IgD-negative memory B cell (primary cell): ENCODE results near the gene C17orf113. TPM values are rescaled to one million over a fixed set of nuclear protein-coding genes. Genes with fewer than 3 reads are reported as not detected.
"Not testable (repeated sequence)": the region's sequence is repeated elsewhere in the genome, so short reads cannot be mapped to it uniquely, and the experiment has no call there.

ENCODE experiments used
- H3K27ac Mint-ChIP-seq, 3 donors: one replicate each; pipeline ENCODE4 v1.8.0; 2020 to 2022; ENCODE audit warnings: mild to moderate bottlenecking in 3 of 3, mixed read lengths in 3 of 3, moderate library complexity in 1 of 3
- H3K27me3 Mint-ChIP-seq: one replicate; pipeline ENCODE4 v1.8.0; 2021; ENCODE audit warnings: mixed read lengths
- H3K36me3 Mint-ChIP-seq: one replicate; pipeline ENCODE4 v1.8.0; 2020; ENCODE audit warnings: mild to moderate bottlenecking, mixed read lengths
- H3K4me1 Mint-ChIP-seq, 3 donors: one replicate each; pipeline ENCODE4 v1.8.0; 2020 to 2022; ENCODE audit warnings: mixed read lengths in 3 of 3, mild to moderate bottlenecking in 1 of 3
- H3K4me3 Mint-ChIP-seq, 4 donors: one replicate each; pipeline ENCODE4 v1.8.0; 2020 to 2022; ENCODE audit warnings: mild to moderate bottlenecking in 4 of 4, mixed read lengths in 4 of 4, moderate library complexity in 3 of 4
- H3K9me3 Mint-ChIP-seq, 3 donors: one replicate each; pipeline ENCODE4 v1.8.0; 2020 to 2021; ENCODE audit warnings: mixed read lengths in 3 of 3, mild to moderate bottlenecking in 1 of 3
- polyA plus RNA-seq: library from polyadenylated mRNA; unstranded; fragments of 300-500 nt; fragmentation: Illumina TruSeq; gene quantifications from one replicate; pipeline ENCODE4 v1.2.3, GENCODE V29; 2021

C17orf113 gene
- polyA plus RNA-seq, 1 donor from 2014 or later, result 0.48 TPM

DNA sequence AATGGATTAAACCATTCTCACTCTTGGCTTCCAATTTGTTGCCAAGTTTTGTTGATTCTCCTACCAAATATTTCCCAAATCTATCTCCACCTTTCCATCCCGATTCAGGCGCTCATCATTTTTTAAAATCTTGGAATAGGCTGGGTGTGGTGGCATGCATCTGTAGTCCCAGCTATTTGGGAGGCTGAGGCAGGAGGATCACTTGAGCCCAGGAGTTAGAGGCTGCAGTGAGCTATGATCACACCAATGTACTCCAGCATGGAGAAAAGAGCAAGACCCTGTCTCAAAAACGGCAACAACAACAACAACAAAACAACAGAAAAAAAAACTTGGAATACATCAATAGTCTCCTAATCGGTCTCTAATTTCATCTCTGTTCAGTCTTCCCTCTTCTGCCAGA, 31.4 kb downstream of the C17orf113 start:
- Mint-ChIP-seq H3K4me3 (peak overlapping the region; percentile 6 to 99 (median 90)), H3K27ac (peak overlapping the region in 2 of 3 donors; percentile 93 to 99), H3K27me3 (no peaks in the 10 kb centered on the region), H3K4me1 (peaks cover 39 to 43% (median 40%) of the 10 kb centered on the region in 3 donors), H3K9me3 (no peaks in the 10 kb centered on the region), H3K36me3 (peaks cover 3% of the 10 kb centered on the region)

DNA sequence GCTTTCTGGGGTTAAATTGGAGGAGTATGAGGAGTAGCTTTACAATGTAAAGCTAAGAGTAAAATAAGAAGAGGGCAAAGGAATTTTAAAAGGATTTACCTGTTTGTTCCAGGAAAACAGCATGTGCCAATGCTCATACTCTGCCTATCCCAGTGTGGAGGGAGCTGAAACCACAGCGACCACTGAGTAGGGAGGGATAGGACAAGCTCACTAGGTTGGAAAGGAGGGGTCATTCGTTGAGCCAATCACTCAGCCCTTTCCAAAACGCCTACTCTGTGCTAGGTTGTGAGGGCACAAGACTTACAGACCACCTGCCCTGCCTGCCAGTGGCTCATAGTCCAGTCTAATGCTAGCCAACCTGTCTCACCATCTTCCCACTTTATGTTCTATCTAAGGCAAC, 32.1 kb downstream of the C17orf113 start:
- Mint-ChIP-seq H3K4me3 (peak overlapping the region; percentile 95 to 99 (median 99)), H3K4me1 (peaks cover 39 to 46% (median 44%) of the 10 kb centered on the region in 3 donors), H3K27me3 (no peaks in the 10 kb centered on the region), H3K9me3 (no peaks in the 10 kb centered on the region), H3K36me3 (peaks cover 3% of the 10 kb centered on the region), H3K27ac (peak overlapping the region in 2 of 3 donors; percentile 93 to 99)

GRCh38 chr17:42017866-42018200, 32.6 kb downstream of the C17orf113 start:
- Mint-ChIP-seq H3K4me1 (peaks cover 39 to 49% (median 47%) of the 10 kb centered on the region in 3 donors), H3K4me3 (peak overlapping the region; percentile 95 to 99 (median 99)), H3K27ac (peak overlapping the region; percentile 93 to 99 (median 99)), H3K9me3 (no peaks in the 10 kb centered on the region), H3K36me3 (peaks cover 3% of the 10 kb centered on the region), H3K27me3 (no peaks in the 10 kb centered on the region)

DNA sequence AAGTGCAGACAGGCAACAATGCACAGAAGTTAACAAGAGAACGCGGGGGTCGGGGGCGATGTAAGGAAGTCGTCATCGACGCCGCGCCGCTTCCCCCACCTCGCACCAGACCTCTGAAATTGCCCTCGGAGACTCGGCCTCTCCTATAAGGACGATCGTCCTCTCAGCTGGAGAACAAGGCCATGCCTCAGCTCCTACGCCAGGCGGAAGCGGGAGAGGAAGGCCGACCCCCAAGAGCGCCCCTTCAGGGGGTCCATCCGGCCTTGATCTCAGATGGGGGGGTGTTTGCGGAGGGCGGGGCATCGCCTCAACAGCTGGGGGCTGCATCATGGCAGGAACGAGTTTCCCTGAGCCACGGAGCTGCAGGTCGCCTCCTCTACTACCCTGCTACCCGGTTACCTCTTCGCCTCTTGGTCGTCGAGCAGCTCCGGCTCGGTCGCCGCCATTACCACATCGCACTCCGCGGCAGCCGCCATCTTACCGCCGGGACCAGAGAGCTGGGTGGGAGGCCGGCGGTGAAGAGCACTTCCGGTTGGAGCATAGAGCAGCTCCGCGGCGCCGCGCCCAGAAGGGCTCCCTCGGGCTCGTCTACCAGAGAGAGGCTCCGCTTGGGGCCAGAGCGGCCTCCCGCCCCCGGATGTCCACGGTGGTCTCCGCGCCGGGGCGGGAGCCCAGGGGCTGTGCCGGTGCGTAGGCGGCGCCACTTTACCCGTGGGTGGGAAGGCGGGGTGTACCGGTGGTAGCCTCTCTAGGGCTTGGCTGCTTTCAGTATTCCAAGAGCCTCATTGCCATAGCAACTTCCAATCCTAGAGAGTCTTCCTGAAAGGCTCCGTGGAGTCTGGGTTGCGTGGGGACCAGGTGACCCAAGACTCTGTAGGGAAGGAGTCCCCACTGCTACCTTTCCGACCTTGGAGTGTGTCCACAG, 33.2 kb downstream of the C17orf113 start, which contains the start of gene DNAJC7:
Gene DNAJC7, minus strand, starts transcription at position 499 of the 925 bp plus-strand sequence. Its CDS starts 23 bp downstream, at position 476.
- Mint-ChIP-seq H3K9me3 (no peaks in the 10 kb centered on the region), H3K4me3 (peak within 1 kb of the TSS; percentile 95 to 99 (median 99)), H3K36me3 (peaks cover 2% of the 10 kb centered on the region), H3K27ac (peak within 1 kb of the TSS; percentile 93 to 99 (median 99)), H3K4me1 (peaks cover 39 to 52% (median 50%) of the 10 kb centered on the region in 3 donors), H3K27me3 (no peaks in the 10 kb centered on the region)

DNA sequence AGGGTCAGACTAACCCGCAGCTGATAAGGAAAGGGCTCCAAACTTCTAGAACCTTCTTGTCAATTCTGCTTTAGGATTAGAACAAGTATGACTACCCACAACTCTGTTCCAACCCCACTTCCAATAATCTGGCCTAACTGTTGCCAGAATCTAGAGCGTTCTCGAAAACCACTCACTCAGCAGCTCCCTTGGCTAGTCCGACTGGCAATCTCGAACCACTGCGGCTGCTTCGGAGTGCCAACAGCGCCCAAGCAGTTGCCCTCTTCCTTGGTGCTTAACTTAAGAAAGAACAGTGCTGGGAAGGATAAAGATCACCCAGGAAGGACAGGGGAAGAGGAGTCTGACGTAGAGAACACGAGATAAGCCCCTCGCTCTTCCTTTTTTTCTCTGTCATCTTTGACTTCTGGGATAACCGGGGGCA, 34.0 kb downstream of the C17orf113 start:
- H3K36me3 Mint-ChIP-seq, result peaks cover 6% of the 10 kb centered on the region
- peaks cover 46 to 56% (median 52%) of the 10 kb centered on the region in 3 donors for H3K4me1 Mint-ChIP-seq
- H3K9me3 Mint-ChIP-seq, result no peaks in the 10 kb centered on the region
- H3K27me3 Mint-ChIP-seq, result no peaks in the 10 kb centered on the region
- peak overlapping the region; percentile 95 to 99 (median 99) for H3K4me3 Mint-ChIP-seq
- H3K27ac Mint-ChIP-seq, result peak overlapping the region; percentile 93 to 99 (median 99)

DNA sequence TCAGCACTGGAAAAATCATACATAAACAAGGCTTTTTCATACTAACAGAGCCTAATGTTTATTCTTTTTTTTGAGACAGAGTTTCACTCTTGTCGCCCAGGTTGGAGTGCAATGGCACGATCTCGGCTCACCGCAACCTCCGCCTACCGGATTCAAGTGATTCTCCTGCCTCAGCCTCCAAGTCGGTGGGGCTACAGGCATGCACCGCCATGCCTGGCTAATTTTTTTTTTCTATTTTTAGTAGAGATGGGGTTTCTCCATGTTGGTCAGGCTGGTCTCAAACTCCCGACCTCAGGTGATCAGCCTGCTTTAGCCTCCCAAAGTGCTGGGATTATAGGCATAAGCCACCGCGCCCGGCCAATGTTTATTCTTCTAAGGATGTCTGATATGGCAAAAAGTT, 36.7 kb downstream of the C17orf113 start:
- Mint-ChIP-seq H3K27ac (peak overlapping the region in 2 of 3 donors; percentile 3 to 53), H3K4me3 (peak overlapping the region in 2 of 4 donors; percentile 34 to 54)
- not testable (repeated sequence) for H3K27me3 Mint-ChIP-seq

GRCh38 chr17:42012363-42012762, 38.0 kb downstream of the C17orf113 start:
- H3K27me3 Mint-ChIP-seq, H3K27ac Mint-ChIP-seq, H3K36me3 Mint-ChIP-seq, H3K9me3 Mint-ChIP-seq: not testable (repeated sequence)
- H3K4me3 Mint-ChIP-seq, result peak overlapping the region in 1 of 4 donors; percentile 80
- H3K4me1 Mint-ChIP-seq, result peaks cover 35 to 47% (median 47%) of the 10 kb centered on the region in 3 donors

More for the DNA sequence above, 36.7 kb downstream of the C17orf113 start:
- not testable (repeated sequence) for H3K9me3 Mint-ChIP-seq, H3K36me3 Mint-ChIP-seq
- H3K4me1 Mint-ChIP-seq, result peaks cover 43 to 57% (median 52%) of the 10 kb centered on the region in 3 donors

GRCh38 chr17:42010898-42011516, 39.4 kb downstream of the C17orf113 start:
- H3K4me3 Mint-ChIP-seq, result peak overlapping the region in 1 of 4 donors; percentile 80
- no peaks in the 10 kb centered on the region for H3K27me3 Mint-ChIP-seq
- peaks cover 4% of the 10 kb centered on the region for H3K36me3 Mint-ChIP-seq
- no peaks in the 10 kb centered on the region for H3K9me3 Mint-ChIP-seq
- H3K27ac Mint-ChIP-seq, result peak overlapping the region in 1 of 3 donors; percentile 65
- peaks cover 30 to 44% (median 43%) of the 10 kb centered on the region in 3 donors for H3K4me1 Mint-ChIP-seq

DNA sequence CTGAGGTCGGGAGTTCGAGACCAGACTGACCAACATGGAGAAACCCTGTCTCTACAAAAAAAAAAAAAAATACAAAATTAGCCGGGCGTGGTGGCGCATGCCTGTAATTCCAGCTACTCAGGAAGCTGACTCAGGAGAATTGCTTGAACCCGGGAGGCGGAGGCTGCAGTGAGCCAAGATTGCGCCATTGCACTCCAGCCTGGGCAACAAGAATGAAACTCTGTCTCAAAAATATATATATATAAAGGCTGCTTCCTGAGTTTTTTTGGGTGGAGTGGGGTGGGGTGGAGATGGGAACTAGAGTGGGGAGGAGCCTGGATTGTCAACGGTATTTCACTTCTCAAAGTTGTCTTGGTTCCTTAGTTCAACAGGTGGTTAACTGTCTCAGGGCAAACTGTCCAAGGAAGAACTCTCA, 40.1 kb downstream of the C17orf113 start:
- H3K36me3 Mint-ChIP-seq, H3K9me3 Mint-ChIP-seq, H3K27me3 Mint-ChIP-seq, H3K4me3 Mint-ChIP-seq: not testable (repeated sequence)
- peaks cover 27 to 41% (median 40%) of the 10 kb centered on the region in 3 donors for H3K4me1 Mint-ChIP-seq
- peak overlapping the region in 1 of 3 donors; percentile 65 for H3K27ac Mint-ChIP-seq

DNA sequence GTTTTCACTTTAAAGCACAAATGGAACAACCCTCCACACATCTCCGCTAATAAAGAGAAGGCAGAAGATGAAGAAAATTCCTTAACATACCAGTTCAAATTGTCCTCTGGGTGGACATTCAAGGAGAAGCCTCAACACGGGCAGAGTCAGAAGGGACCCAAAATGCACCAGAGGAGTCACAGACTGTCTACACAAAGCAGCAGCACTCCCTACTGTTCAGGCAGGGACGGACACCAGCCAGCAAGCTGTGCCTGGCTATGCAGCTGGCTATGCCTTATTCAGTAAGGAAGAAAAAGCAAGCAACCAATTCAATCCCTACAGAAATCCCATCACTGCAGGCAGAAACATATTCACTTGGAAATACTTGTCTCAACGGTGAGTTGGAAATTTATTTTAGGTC, 41.2 kb downstream of the C17orf113 start:
- H3K9me3 Mint-ChIP-seq, result no peaks in the 10 kb centered on the region
- no peaks in the 10 kb centered on the region for H3K27me3 Mint-ChIP-seq
- peaks cover 27 to 45% (median 41%) of the 10 kb centered on the region in 3 donors for H3K4me1 Mint-ChIP-seq
- peaks cover 5% of the 10 kb centered on the region for H3K36me3 Mint-ChIP-seq
- H3K4me3 Mint-ChIP-seq, result peak overlapping the region in 1 of 4 donors; percentile 8
- H3K27ac Mint-ChIP-seq, result no peak overlapping the region

GRCh38 chr17:42005166-42005565, 45.2 kb downstream of the C17orf113 start:
- Mint-ChIP-seq H3K4me1 (peaks cover 12 to 24% (median 22%) of the 10 kb centered on the region in 3 donors), H3K36me3 (peaks cover 1% of the 10 kb centered on the region), H3K4me3 (no peak overlapping the region), H3K27ac (peak overlapping the region in 1 of 3 donors; percentile 62), H3K27me3 (no peaks in the 10 kb centered on the region), H3K9me3 (no peaks in the 10 kb centered on the region)

DNA sequence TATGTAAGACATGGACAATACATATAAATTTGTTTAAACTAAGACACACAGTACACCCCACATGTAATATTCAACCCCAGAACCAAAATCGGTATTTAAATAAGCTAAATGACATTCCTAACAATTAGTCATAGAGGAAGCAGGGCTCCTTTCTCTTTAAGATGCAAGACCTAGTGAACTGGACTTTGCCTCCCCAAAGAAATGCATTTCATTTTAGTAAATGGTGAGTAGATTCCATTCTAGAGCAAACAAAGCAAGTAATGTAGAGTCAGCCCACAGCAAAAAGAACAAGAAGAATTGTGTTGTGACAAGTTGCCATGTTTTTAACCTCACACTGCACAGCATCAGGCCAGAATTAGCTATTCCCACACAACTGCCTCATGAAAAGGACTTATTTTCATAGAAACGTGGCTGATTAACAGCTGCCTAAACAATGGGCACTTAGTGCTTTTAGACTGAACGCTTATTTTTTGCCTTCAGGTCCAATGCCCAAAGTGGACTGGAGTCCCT, 47.6 kb downstream of the C17orf113 start:
- H3K4me1 Mint-ChIP-seq, result peaks cover 9 to 18% (median 18%) of the 10 kb centered on the region in 3 donors
- H3K36me3 Mint-ChIP-seq, result peaks cover 1% of the 10 kb centered on the region
- H3K27ac Mint-ChIP-seq, result peak overlapping the region in 2 of 3 donors; percentile 36 to 53
- H3K27me3 Mint-ChIP-seq, result no peaks in the 10 kb centered on the region
- H3K9me3 Mint-ChIP-seq, result no peaks in the 10 kb centered on the region
- no peak overlapping the region for H3K4me3 Mint-ChIP-seq

DNA sequence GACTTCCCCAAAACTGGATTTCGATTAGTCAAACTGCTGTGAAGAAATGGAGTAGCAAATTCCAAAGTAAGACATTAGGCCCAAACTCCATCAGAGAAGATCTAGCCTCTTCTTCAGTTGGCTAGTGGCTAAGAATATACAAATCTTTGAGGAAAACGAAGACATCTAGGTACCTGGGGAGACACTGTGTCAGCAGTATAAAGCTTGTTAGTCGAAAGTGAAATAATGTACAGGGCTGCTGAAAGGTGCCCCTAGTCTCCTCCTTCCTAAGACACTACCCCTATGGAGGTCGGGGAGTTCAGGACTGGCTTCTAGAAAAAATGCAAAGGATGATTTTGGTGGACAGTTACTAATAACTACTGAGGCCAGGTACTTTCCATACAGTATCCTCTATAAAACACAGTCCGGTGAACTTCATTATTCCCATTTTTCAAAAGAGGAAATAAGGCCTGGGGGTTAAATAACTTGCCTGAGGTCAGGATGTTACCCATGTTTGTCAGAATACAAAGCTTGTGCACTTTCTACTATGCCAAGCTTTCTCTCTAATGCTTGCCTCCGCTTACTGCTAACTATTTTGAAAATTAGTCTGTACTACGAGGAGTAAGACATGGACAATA, 48.1 kb downstream of the C17orf113 start:
- Mint-ChIP-seq H3K27me3 (no peaks in the 10 kb centered on the region), H3K9me3 (no peaks in the 10 kb centered on the region), H3K4me3 (no peak overlapping the region), H3K27ac (peak overlapping the region in 1 of 3 donors; percentile 53), H3K36me3 (peaks cover 1% of the 10 kb centered on the region), H3K4me1 (peaks cover 9 to 18% (median 18%) of the 10 kb centered on the region in 3 donors)

DNA sequence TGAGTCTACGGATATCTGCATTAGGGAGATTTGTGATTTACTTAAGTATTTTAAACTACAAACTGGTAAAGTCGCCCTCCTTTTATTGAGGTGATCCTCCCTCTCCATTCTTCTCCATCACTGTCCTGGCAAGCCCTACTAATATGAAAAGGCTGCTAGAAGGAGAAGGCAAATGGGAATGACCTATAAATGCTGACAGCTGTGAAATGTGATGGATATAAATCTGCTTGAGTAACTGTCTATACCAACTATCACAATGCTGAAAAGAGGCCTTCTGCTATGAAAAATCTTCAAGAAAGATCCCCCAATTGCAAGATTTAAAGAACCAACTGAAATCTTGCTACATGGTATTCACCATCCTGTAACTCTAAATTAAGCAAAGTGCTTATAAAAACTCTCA, 48.7 kb downstream of the C17orf113 start:
- no peak overlapping the region for H3K27ac Mint-ChIP-seq
- peaks cover 12 to 19% (median 18%) of the 10 kb centered on the region in 3 donors for H3K4me1 Mint-ChIP-seq
- peaks cover 1% of the 10 kb centered on the region for H3K36me3 Mint-ChIP-seq
- H3K27me3 Mint-ChIP-seq, result no peaks in the 10 kb centered on the region
- H3K4me3 Mint-ChIP-seq, result no peak overlapping the region
- H3K9me3 Mint-ChIP-seq, result no peaks in the 10 kb centered on the region
